HepG2 (cell line): ENCODE measurements around the gene INTS3. TPM values are rescaled to one million over a fixed set of nuclear protein-coding genes. Genes with fewer than 3 reads are reported as not detected.

Source experiments
- CEBPB ChIP-seq: IDR thresholded peaks from 2 replicates; pipeline ENCODE4 v1.6.1; 2011; ENCODE audit warnings: low read depth, low read length, improper control_type of control experiment, borderline replicate concordance
- HNRNPLL ChIP-seq: fragments of 200-400 bp; formaldehyde crosslinking; IDR thresholded peaks from 2 replicates; pipeline ENCODE4 v1.6.1; 2017; ENCODE audit warnings: mild to moderate bottlenecking, low read depth, low read length; ENCODE audit not compliant: poor library complexity, severe bottlenecking
- KMT2B ChIP-seq: IDR thresholded peaks from 2 replicates; pipeline ENCODE4 v1.6.1; 2016; ENCODE audit warnings: missing genetic modification reagents, missing compliant biosample characterization
- LCORL ChIP-seq, 2 experiments: fragments of 450-650 bp in 1 of 2; sonication (generic) in 1 of 2; formaldehyde crosslinking in 1 of 2; IDR thresholded peaks; 2 replicates each; pipeline versions ENCODE4 v1.5.0 to v1.6.1; 2017 to 2020; ENCODE audit warnings: antibody characterized with exemption in 1 of 2, missing genetic modification reagents in 1 of 2
- MAF1 ChIP-seq: sonication (generic); formaldehyde crosslinking; IDR thresholded peaks from 2 replicates; pipeline ENCODE4 v1.5.0; 2020; ENCODE audit warnings: missing genetic modification reagents, borderline replicate concordance
- MZF1 ChIP-seq: sonication (generic); formaldehyde crosslinking; IDR thresholded peaks from 2 replicates; pipeline ENCODE4 v1.8.1; 2023; ENCODE audit warnings: mild to moderate bottlenecking, missing genetic modification reagents, borderline replicate concordance
- NR3C1 ChIP-seq: sonication (generic); formaldehyde crosslinking; IDR thresholded peaks from 2 replicates; pipeline ENCODE4 v1.4.0; 2020; ENCODE audit warnings: missing genetic modification reagents
- PPARG ChIP-seq: conservative IDR thresholded peaks from 2 replicates; pipeline ENCODE4 v1.6.1; 2016; ENCODE audit warnings: missing biosample characterization, missing genetic modification reagents
- SMC3 ChIP-seq: IDR thresholded peaks from 2 replicates; pipeline ENCODE4 v1.6.1; 2011; ENCODE audit warnings: low read length, improper control_type of control experiment
- TARDBP ChIP-seq: sonication (generic); formaldehyde crosslinking; IDR thresholded peaks from 2 replicates; pipeline ENCODE4 v1.8.0; 2022; ENCODE audit warnings: mild to moderate bottlenecking, missing genetic modification reagents
- ZNF33B ChIP-seq: sonication (generic); formaldehyde crosslinking; IDR thresholded peaks from 2 replicates; pipeline ENCODE4 v1.5.1; 2020; ENCODE audit warnings: mild to moderate bottlenecking, missing genetic modification reagents
- ZSCAN21 ChIP-seq: sonication (generic); formaldehyde crosslinking; IDR thresholded peaks from 2 replicates; pipeline ENCODE4 v1.8.0; 2022; ENCODE audit warnings: mild to moderate bottlenecking, missing genetic modification reagents, moderate library complexity, borderline replicate concordance
- polyA plus RNA-seq, 8 experiments: library from polyadenylated mRNA; depleted of rRNA in 3 of 8; stranded (reverse) in 7 of 8; unstranded in 1 of 8; fragments of >200 nt; fragmentation: Illumina TruSeq in 4 of 8; extraction: Trizol in 4 of 8; gene quantifications; 2 replicates each; pipeline versions ENCODE4 v1.2.1 to v1.2.3, GENCODE V29; 2011 to 2016; ENCODE audit warnings: low read depth in 4 of 8, missing spikeins in 1 of 8, mixed read lengths in 1 of 8; ENCODE audit not compliant: insufficient read depth in 1 of 8
- total RNA-seq, 5 experiments: library from RNA; depleted of rRNA; stranded (reverse); fragments of >200 nt; fragmentation: Illumina TruSeq; extraction: Trizol; gene quantifications; 2 replicates each; pipeline ENCODE4 v1.2.3, GENCODE V29; 2016; ENCODE audit warnings: low read depth in 1 of 5
- TF ChIP-seq, protein P1 (sequence below): sonication (generic); IDR thresholded peaks from 2 replicates; pipeline ENCODE4 v1.6.1; 2016; ENCODE audit warnings: low read depth, borderline replicate concordance
- TF ChIP-seq, protein P2 (sequence below): sonication (generic); formaldehyde crosslinking; IDR thresholded peaks from 2 replicates; pipeline ENCODE4 v1.8.0; 2022; ENCODE audit warnings: mild to moderate bottlenecking, missing genetic modification reagents
- TF ChIP-seq, protein P3 (sequence below): sonication (generic); formaldehyde crosslinking; IDR thresholded peaks from 2 replicates; pipeline ENCODE4 v1.5.0; 2020; ENCODE audit warnings: mild to moderate bottlenecking, missing genetic modification reagents, borderline replicate concordance

The INTS3 gene
- total and polyA plus RNA-seq, 2 of the 13 experiments (the other 11 are each of a cell fraction or from before 2014, with no cell fraction given): 17.2 to 27.2 TPM

DNA sequence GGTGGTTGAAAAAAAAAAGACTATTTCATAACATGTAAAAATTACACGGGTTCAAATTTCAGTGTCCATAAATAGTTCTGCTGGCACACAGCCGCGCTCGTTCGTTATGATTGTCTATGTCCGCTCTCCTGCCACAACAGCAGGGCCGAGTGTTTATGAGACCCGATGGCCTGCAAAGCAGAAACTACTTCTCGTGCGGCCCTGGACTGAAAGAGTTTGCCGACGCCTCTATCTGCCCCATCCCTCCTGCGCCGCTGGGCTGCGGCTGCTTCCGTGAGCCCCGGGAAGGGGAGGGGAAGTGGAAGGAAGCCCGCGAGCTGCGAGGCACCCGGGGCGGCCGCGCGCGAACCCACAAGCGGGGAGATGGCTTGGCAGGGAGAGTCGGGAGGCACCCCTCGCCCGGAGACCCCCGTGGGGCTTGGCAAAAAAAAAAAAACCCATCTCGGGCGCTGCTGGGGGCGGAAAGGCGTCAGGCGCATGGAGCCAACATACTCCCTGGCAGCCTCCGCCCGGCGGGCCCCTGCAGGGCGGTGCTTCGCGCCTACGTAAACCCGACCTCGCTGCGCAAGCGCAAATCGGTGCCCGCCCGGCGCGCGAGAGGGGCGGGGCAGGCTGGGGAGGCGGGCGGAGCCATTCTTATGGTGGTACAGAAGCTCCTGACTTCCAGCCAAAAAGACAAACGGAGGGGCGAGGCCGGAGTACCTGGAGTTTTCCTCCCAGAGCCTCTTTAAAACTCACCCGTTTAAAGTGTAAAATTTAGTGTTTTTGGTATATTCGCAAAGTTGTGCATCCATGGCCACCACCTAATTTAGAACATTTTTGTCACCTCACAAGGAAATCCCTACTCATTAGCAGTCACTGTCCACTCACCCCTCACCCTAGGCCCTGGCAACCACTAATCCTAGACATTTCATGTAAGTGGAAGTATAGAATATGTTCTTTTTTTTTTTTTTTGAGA is 55.7 kb downstream of the INTS3 start (continued):
- TF ChIP-seq ZNF33B (CRISPR knock-in tag) (peak; percentile 92), LCORL (IDR thresholded peaks at IDR 0.05) (no peak), LCORL (CRISPR knock-in tag; IDR thresholded peaks at IDR 0.05) (no peak; the same call in 1 of the 2 replicates), KMT2B (CRISPR knock-in tag) (0 out of 2 replicates have a peak, but pooled peaks have one; percentile 51), HNRNPLL (peak; percentile 95), PPARG (peak; percentile 57; the same call in 1 of the 2 replicates), MZF1 (CRISPR knock-in tag) (no peak), MAF1 (CRISPR knock-in tag) (0 out of 2 replicates have a peak, but pooled peaks have one; percentile 31), SMC3 (no peak), TARDBP (peak; percentile 73), NR3C1 (CRISPR knock-in tag) (no peak), CEBPB (no peak), ZSCAN21 (CRISPR knock-in tag) (0 out of 2 replicates have a peak, but pooled peaks have one; percentile 79)
- TF ChIP-seq, protein P1, sequence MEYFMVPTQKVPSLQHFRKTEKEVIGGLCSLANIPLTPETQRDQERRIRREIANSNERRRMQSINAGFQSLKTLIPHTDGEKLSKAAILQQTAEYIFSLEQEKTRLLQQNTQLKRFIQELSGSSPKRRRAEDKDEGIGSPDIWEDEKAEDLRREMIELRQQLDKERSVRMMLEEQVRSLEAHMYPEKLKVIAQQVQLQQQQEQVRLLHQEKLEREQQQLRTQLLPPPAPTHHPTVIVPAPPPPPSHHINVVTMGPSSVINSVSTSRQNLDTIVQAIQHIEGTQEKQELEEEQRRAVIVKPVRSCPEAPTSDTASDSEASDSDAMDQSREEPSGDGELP: no peak; the same call in 1 of the 2 replicates
- TF ChIP-seq, protein P2, sequence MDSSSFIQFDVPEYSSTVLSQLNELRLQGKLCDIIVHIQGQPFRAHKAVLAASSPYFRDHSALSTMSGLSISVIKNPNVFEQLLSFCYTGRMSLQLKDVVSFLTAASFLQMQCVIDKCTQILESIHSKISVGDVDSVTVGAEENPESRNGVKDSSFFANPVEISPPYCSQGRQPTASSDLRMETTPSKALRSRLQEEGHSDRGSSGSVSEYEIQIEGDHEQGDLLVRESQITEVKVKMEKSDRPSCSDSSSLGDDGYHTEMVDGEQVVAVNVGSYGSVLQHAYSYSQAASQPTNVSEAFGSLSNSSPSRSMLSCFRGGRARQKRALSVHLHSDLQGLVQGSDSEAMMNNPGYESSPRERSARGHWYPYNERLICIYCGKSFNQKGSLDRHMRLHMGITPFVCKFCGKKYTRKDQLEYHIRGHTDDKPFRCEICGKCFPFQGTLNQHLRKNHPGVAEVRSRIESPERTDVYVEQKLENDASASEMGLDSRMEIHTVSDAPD (CRISPR knock-in tag): no peak
- TF ChIP-seq, protein P3, sequence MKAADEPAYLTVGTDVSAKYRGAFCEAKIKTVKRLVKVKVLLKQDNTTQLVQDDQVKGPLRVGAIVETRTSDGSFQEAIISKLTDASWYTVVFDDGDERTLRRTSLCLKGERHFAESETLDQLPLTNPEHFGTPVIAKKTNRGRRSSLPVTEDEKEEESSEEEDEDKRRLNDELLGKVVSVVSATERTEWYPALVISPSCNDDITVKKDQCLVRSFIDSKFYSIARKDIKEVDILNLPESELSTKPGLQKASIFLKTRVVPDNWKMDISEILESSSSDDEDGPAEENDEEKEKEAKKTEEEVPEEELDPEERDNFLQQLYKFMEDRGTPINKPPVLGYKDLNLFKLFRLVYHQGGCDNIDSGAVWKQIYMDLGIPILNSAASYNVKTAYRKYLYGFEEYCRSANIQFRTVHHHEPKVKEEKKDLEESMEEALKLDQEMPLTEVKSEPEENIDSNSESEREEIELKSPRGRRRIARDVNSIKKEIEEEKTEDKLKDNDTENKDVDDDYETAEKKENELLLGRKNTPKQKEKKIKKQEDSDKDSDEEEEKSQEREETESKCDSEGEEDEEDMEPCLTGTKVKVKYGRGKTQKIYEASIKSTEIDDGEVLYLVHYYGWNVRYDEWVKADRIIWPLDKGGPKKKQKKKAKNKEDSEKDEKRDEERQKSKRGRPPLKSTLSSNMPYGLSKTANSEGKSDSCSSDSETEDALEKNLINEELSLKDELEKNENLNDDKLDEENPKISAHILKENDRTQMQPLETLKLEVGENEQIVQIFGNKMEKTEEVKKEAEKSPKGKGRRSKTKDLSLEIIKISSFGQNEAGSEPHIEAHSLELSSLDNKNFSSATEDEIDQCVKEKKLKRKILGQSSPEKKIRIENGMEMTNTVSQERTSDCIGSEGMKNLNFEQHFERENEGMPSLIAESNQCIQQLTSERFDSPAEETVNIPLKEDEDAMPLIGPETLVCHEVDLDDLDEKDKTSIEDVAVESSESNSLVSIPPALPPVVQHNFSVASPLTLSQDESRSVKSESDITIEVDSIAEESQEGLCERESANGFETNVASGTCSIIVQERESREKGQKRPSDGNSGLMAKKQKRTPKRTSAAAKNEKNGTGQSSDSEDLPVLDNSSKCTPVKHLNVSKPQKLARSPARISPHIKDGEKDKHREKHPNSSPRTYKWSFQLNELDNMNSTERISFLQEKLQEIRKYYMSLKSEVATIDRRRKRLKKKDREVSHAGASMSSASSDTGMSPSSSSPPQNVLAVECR: peak; percentile 86; the same call in 1 of the 2 replicates
